Skin of body (tissue), 2 donors: ENCODE results near the gene CBFA2T3. TPM values are rescaled to one million over a fixed set of nuclear protein-coding genes. Genes with fewer than 3 reads are reported as not detected.

ENCODE experiments used
- DNase-seq: peaks from one replicate; lab custom pipeline; 2025; lab: John Stamatoyannopoulos, UW
- total RNA-seq: library from RNA; depleted of rRNA; stranded (reverse); fragments of >200 nt; gene quantifications from one replicate; pipeline ENCODE4 v1.2.3, GENCODE V29; 2014

CBFA2T3 gene
- total RNA-seq, 1 donor from 2014 or later, result 1.7 TPM

DNA sequence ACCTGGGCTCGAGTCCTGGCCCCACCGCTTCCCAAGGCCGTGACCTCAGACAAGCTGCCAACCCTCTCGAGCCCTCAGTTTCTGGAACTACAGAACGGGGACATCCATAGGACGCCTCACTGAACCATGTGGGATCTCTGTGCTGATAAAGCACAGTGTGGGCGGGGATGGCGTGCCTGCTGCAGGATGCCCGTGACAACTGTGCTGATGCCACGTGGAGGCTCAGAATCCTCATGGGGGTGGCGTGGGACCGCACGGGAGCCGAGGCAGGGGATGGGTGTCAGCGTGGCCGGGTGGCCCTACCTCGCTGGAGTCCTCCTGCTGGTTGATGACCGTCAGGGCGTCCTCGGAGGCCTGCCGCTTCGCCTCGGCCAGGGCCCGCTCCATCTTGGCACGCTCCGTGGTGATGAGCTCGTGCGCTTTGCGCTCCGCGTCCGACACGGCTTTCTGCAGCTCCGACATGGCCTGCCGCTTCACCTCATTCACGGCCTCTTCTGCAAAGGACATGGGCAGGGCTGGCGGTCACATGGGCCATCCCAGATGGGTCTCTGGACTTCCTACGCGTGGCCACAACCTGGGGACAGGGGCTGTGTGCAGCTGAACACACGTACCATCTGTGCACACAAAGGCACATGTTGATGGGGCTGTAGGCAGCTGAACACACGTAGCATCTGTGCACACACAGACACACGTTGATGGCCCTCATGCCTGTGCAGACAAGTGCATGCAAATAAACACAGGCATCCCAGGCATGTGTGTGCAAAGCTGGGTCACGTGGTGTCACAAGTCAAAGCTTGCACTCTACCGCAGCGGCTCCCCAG lies 97.8 kb downstream of the CBFA2T3 start:
- no peak for DNase-seq

DNA sequence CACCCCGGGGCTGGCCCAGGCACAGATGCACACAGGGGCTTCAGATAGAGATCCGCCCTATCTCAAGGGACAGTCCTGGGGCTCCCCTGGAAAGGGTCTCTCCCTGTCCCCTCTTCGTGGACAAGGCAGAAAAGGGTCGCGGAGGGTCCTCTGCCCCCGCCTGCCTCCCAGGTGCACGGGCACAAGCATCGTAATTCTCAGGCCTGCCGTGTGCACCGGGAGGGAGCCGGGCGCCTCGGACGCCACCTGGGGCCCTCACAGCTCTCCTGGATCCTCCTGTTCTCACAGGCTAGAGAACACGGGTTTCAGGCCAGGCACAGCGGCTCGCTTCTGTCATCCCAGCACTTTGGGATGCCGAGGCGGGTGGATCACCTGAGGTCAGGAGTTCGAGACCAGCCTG lies 98.7 kb downstream of the CBFA2T3 start:
- DNase-seq, result no peak

DNA sequence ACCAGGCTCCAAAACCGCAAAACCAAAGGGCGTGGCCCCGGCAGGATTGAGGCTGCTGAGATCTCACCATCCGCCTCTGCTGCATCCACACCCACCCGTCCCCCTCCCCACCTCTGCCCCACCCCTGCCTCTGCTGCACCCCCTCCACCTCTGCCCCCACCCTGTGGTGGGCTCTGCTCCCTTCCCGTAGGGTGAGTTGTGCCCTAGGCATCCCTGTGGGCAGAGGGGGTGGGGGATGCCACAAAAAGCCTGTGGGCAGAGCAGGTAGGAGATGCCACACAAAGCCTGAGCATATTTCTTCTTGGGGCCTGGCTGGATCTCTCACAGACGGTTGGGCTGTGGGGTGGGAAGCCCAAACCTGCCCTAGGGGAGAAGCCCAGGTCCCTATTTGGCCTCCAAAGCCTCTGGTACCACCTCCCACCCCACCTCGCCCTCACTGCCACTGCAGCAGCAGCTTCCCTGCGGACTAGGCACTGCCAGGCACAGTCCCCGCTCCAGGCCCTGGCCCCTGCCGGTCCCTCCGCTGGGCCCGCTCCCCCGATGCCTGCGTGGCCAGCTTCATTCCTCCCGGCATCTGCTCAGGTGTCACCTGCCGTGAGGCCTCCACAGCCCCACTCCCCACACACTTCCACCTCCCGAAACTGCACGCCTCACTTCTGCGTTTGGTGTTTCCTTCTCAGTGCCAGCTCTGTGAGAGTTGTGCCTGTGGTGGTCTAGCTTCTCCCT lies 99.3 kb downstream of the CBFA2T3 start:
- no peak for DNase-seq

DNA sequence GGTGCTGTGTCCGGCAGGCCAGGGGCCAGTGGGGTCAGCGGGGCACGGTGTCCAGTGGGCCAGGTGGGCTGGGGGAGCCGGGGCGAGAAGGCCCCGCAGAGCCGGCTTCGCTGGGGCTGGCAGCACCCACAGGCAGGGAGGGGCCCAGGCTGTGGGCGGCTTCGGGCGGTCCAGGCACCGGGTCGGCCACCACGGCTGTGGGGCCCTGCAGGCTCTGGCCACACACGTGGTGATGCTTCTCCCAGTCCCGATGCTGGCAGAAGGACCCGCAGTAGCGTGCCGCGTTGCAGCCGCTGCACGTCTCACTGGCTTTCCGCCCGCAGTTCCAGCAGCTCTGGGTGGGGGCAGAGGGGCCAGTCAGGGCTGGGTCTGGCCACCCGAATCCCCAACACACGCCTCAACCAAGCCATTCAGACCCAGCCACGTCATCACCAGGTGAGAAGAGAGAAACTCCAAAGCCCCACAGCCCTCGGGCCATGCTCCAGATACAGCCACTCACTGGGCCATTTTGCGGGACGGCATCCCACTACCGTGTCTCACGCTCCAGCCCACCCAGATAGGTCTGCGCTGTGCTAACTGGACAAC lies 100.0 kb downstream of the CBFA2T3 start:
- DNase-seq, result no peak

DNA sequence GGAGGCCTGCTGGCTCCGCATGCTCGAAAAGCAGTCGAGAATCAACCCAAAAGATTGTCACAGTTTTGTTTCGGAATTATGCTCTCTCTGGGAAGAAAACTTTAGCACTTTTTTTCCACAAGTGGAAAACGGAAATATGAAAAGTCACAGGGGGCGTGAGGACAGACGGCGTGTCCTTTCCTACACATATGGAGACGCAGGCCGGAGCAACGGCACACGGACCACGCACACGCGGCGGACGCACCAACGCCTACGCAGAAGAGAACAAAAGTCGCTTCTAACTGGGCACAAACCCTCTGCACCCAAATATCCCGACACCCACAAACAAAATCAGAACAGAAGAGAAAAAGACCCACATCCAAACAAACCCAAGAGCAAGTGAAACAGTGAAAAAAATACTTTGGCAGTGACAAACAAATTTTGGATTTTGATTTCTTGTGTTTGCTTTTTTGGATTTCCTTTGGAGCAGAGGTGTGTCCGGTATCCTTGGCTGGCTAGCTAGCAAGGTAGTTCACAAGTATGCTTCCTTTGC lies 101.2 kb downstream of the CBFA2T3 start:
- no peak for DNase-seq

DNA sequence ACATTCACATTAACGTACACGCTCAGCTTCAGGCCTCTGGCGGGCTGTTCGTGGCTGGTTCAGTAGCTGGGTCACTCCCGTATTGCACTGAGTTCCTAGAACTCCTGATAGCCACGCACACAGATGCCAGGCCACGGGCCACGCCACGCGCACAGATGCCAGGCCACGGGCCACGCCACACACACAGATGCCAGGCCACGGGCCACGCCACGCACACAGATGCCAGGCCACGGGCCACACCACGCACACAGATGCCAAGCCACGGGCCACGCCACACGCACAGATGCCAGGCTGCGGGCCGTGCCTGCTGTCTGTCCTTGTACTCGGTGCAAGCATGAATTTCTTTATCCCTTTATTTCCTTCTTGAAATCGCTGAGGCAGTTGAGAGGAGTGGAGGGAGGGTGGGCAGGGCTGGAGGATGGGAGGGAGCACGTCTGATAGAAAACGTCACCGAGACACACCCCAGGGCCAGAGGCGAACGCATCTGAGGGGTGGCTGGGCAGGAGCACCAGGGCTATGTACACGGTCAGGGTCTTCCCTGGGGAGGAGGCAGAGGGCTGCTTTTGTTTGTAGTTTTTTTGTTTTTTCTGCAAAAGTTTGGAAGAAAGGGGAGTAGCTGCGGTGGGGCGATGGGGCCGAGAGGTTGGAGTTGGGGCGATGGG lies 101.9 kb downstream of the CBFA2T3 start:
- no peak for DNase-seq

DNA sequence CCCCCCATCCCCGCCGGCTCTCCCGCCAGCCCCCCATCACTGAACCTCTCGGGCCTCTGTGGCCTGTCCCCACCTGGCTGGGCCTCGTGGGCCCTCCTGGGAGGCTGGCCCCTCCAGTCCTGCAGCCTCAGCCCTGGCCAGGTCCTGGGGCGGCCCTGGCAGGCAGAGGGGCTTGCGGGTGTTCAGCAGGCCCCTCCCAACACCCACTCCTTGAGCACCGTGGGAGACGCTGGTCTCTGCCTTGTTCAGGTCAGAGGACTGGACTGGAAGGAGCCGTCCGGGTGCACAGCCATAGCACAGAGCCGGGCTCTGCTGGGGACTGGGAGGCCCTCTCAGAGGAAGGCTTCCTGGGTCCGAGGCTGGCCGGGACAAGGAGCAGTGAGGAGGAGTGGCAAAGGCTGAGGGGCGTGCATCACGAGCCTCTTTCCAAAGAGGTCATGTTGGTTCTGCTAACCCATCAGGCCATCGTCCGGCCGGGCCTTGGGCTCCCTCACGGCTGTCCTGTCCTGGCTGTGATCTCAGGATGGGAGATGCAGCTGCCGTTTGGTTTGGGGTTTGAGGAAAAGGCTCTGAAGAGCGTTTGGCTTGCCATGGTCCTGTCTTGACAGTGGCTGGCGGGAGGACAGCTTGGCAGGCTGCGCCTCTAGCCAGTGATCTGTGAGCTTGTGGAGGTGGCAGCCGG lies 104.2 kb downstream of the CBFA2T3 start:
- DNase-seq, result no peak

DNA sequence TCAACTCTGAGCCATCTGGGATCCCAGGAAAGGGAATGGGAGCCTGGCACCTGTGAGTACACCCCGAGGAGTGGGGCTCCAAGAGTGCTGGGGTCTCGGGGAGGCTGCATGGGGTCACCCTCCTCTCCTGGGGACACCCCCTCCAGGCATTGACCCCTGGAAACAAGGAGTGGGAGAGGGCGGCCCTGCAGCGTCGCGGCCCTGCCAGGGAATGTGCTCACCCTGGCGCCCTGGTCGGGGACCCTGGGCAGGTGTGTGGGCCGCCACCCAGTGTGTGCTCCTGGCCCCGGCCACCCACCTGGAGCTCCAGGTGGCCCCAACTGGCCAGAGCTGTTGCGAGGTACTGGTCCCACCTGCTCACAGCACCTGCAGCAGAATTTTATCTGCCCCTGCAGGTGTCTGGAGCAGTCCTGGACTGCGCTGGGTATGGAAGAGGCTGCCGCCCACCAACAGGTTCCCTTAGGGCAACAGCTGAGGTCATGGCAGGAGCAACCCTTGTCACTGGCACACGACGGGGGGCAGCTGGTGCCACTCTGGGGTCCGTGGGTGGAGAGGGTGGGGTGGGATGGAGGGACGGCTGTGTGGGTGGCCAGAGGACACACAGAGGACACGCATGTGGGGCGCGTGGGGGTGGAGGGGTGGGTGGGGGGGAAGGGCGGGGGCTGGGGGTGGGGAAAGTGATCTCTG lies 105.1 kb downstream of the CBFA2T3 start:
- DNase-seq, result no peak

DNA sequence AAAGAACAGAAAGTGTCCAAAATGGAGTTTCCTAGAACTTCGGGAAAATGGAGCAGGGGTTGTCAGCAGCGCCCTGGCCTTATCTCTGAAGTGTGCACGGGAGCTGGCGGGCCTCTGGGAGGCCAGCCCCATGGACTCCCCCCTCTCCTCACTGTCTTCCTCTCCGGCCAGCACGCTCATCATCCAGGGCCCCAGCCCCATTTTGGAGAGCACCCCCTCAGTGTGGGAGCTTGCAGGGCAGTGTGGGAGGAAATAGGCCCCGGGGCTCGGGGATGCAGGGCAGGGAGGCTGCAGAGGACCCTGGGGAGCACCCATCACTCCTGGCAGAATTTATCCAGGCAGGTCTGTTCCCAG lies 105.7 kb downstream of the CBFA2T3 start:
- DNase-seq, result no peak

DNA sequence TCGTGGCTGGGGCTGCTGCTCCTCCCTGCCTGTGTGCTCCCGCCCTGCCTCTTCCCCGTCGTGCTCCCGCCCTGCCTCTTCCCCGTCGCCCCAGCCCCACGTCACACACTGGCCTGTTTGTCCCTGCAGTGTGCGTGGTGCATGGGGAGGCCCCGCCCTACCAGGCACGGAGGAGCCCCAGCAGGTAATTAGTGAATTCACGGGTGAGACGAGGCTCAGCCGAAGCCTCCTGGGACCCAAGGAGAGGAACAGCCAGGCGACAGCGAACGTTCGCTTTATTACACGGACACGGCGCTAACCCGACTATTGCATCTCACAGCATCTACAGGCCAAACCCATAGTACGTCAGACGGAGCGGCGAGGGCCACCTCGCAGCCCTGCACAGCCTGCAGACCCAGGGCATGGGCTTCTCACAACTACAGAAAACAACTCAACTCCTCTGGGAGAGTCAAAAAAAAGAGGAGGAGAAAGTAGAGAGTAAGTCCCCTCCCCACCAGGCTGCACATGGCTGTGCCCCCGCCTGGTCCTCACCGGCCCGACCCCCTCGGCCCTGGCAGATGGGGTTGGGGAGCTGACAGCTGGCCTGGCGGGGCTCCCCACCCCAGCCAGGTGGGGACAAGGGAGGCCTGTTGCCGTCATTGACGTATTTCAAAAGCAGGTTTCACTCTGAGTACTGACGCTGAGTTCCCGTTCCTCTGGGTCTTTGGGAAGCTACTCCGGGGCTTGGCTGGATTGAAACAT lies 106.2 kb downstream of the CBFA2T3 start:
- no peak for DNase-seq

DNA sequence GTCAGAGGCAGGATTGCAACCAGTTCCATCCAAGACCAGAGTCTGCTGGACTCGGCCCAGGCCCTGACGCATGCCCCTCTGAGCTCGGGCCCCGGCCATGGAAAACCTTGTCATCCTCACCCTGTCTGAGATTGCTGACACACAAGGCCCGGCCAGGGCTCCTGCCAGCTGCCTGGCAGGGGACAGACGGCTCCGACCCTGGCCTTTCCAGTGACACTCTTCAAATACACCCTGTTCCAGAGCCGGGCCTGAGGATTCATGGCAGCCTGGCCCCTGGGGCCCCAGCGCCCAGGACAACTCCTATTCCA lies 107.4 kb downstream of the CBFA2T3 start:
- DNase-seq, result no peak

DNA sequence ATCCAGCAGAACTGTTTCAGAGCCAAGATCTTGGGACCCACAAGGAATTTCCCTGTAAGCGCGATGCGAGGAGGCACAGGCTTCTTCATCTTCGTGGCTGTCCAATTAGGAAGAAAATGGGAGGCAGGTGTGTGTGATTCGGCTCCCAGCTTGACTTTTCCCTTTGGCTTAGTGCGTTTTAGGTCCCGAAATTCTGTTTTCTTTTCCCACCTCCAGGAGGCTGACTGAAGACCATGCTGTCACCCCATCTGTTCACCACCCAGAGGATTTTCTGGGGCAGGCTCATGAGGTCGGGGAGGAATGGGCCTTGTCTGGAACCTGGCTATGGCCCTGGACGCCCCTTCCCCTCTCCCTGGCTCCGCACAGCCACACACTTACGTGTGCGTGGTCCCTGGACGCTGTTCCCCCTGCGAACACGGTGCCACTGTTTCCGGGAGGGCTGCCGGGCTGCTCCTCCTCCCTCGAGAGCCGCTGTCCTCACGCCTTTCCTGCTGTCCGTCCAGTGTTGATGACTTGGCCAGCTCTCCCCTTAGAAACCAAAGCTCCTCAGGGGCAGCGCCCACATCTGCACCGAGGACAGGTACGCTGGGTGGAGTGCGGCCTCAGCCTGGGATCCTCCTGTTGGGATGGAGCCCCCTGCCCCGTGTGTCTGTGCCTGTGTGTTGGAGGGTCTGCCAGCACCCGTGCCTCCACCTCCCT lies 107.9 kb downstream of the CBFA2T3 start:
- DNase-seq, result no peak

DNA sequence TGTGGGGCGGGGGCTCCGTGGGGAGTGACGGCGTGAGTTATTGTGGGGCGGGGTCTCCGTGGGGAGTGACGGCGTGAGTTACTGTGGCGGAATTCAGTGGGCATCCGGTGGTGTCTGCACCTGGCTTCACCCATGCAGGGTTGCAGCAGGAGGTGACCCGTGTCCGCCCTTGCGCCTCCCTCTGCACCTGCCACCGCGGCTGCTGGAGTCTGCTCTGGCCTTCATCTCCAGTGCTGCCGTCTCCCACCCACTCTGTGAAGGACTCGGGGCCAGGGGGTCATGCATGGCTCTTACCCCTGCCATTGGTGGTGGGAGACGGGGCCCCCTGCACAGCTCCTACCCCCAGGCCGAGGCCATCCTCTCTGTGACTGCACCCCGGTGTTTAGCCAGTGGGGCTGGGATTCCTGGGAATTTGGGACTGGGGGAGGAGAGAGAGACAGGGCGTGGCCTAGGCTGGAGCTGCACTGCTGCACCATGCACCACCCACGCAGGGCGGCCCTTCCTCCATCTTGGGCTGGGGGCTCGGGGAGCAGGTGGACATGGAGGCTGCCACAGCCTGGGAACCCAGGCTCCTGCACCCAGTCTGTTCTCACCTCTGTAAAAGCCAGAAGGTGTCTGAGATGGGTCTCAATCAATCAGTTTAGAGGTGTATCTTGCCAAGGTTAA lies 109.3 kb downstream of the CBFA2T3 start:
- DNase-seq, result no peak

DNA sequence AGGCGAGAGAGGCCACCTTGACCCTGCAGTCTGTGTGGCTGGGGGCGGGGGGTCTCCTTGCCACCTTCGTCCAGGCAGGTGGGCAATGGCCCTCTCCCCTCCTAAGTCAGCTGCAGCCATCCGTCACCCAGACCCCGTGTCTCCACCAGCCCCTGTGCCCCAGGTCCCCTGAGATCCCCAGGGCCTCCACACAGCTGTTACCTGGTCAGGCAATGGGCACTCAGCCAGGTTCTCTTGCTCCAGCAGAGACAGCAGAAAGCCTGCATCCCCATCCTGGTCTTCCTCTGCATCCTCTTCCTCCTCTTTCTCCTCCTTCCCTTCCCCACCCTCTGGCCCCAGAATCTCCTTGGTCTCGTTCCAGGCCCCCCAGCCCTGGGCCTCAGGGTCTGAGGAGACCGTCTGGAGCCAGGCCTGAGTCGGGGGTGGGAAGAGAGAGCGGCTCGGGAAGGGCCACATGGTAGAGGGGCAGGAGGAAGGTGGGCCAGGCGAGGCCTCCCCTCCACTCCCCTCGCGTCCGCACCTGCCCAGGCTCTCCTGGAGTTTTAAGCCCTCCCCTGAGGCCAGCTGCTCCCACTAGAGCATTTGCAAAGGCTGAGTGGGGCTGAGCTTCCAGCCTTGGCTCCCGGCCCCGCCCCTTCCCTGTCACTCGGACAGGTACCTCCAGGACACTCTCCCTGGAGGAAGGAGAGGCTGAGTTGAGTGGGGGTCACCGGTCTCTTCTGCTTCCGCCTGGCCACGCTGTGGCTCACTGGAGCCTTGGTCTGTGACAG lies 110.7 kb downstream of the CBFA2T3 start, which contains the start of gene PABPN1L:
PABPN1L (minus strand) TSS at position 510 of the 770 bp plus-strand sequence; CDS start at position 456, 54 bp downstream.
- no peak for DNase-seq

DNA sequence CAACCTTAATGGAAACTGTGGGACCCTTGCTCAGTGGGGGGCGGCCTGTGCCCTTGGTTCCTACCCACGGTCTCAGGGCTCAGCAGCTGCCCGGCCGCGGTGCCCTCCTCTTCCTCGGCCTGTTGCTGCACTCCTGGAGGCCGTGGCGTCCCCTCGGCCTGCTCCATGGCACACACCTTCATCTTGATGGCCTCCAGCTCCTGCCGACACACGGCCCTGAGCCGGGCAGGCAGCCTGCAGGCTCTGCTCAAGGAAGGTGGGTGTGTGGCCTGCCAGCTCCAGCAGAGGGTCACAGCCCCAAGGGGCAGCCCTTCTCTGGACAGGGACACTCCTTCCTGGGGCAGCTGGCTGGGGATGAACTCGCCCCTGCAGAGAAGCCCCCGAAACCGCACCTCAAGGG lies 111.3 kb downstream of the CBFA2T3 start:
- DNase-seq, result no peak

DNA sequence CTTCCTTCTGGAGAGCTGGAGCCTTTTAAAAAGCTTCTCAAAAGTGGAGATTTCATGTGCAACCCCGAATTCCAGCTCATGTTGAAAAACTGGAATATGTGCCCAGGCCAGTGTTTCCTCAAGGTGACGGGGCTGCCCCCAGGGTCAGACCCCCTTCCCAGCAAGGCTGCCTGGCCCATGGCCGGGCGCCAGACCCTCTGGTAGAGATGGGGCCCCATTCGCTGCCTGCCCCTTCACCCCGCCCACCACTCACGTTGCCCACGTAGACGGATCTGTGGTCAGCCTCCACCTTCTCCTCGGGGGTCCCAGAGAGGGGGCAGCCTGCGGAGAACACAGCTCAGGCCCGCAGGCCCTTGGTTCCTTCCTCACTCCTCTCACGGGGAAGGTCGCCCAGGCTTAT lies 111.7 kb downstream of the CBFA2T3 start:
- no peak for DNase-seq

DNA sequence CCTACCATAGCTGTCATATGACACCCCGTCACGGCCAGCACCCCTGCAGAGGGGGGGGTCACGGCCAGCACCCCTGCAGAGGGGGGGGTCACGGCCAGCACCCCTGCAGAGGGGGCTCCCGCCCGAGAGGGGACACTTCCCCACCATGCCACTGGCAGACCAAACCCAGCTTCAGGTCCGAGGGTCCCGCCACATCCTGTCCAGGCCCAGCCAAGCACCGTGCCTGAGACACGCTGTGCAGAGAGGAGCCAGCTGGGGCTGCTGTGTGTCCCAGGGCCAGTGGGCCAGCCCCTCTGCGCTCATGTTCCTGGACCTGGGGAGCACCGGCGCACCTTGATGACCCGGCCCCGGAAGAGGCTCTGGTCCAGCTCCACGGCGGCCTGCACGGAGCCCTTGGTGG lies 112.5 kb downstream of the CBFA2T3 start:
- no peak for DNase-seq

DNA sequence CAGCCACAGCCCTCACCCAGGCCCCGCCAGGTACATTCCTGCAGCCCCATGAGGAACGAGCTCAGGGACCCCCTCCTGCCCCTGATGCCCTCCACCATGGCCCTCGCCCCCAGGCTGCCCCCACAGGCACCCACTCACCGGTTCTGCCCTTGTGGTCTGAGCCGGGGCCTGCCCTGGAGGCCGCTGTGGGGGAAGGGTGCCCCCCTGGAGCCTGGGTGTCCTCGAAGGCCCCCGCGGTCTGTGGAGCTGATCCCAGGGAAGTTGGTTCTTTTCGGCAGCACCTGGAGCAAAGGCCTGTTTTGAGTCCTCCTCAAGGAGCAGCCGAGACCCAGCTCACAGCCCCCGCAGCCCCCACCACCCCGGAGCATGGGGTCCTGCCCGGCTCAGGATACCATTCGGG lies 112.9 kb downstream of the CBFA2T3 start:
- DNase-seq, result no peak
